SIG-M5 treated with dmso at 0.1 percent for 504 hours (cell line): ENCODE measurements around the gene APOC3.
A peak's percentile ranks its signal among the peaks of the same experiment; 100 is the strongest.

Experiments
- DNase-seq: peaks from one replicate; lab custom pipeline; 2025; ENCODE audit not compliant: unreplicated experiment; lab: John Stamatoyannopoulos, UW

The APOC3 gene

GRCh38 chr11:116804001-116804400 lies 25.7 kb upstream of the APOC3 start:
- no peak for DNase-seq

GRCh38 chr11:116807601-116808261 lies 22.0 kb upstream of the APOC3 start:
- DNase-seq = no peak

- DNase-seq = no peak
These were observed 21.2 kb upstream of the APOC3 start for GRCh38 chr11:116808262-116809175.

- no peak for DNase-seq
These were observed 18.5 kb upstream of the APOC3 start for GRCh38 chr11:116811194-116811593.

GRCh38 chr11:116812109-116812508 lies 17.6 kb upstream of the APOC3 start:
- DNase-seq = no peak

GRCh38 chr11:116813170-116813569 lies 16.5 kb upstream of the APOC3 start:
- no peak for DNase-seq

- no peak for DNase-seq
These were observed 15.8 kb upstream of the APOC3 start for GRCh38 chr11:116813781-116814471.

- DNase-seq = peak; percentile 46
These were observed 15.2 kb upstream of the APOC3 start for GRCh38 chr11:116814502-116814901.

- no peak for DNase-seq
These were observed 10.7 kb upstream of the APOC3 start for GRCh38 chr11:116819049-116819448.

GRCh38 chr11:116821050-116821918 lies 8.4 kb upstream of the APOC3 start:
- DNase-seq = no peak

- no peak for DNase-seq
These were observed 7.1 kb upstream of the APOC3 start for GRCh38 chr11:116822575-116822974.

- DNase-seq = no peak
These were observed 6.5 kb upstream of the APOC3 start, which contains the start of gene APOA4 for GRCh38 chr11:116823031-116823843. TSS of gene APOA4 (minus strand) at chr11:116823304. CDS start at chr11:116823191, 113 bp downstream.

- no peak for DNase-seq
These were observed 4.3 kb upstream of the APOC3 start for GRCh38 chr11:116825434-116825833.

- no peak for DNase-seq
These were observed 3.6 kb upstream of the APOC3 start for GRCh38 chr11:116825854-116826750.

GRCh38 chr11:116826751-116827431 lies 2.8 kb upstream of the APOC3 start:
- no peak for DNase-seq

- DNase-seq = no peak
These were observed 2.2 kb upstream of the APOC3 start for GRCh38 chr11:116827461-116827860.

GRCh38 chr11:116828632-116829524 lies 829 bp upstream of the APOC3 start:
- no peak for DNase-seq
